Loucy (cell line): ENCODE data around the gene CXCL14.

Source experiments
- H2AFZ ChIP-seq: fragments of 200-600 bp; sonication (generic); 2 replicates; pipeline ENCODE4 v1.6.0; 2016; ENCODE audit warnings: antibody characterized with exemption, mild to moderate bottlenecking, low read length, moderate library complexity
- H3F3A ChIP-seq: fragments of 200-600 bp; 2 replicates; pipeline ENCODE4 v1.6.0; 2016; ENCODE audit warnings: antibody characterized with exemption, low read depth, mild to moderate bottlenecking
- H3K27me3 ChIP-seq: fragments of 200-600 bp; sonication (generic); 2 replicates; pipeline ENCODE4 v1.6.1; 2014; ENCODE audit warnings: low read length, mild to moderate bottlenecking; ENCODE audit not compliant: insufficient read depth, poor library complexity, severe bottlenecking
- H3K36me3 ChIP-seq: fragments of 200-600 bp; sonication (generic); 2 replicates; pipeline ENCODE4 v1.6.1; 2016; ENCODE audit warnings: low read length; ENCODE audit not compliant: insufficient read depth
- H3K4me1 ChIP-seq: fragments of 200-600 bp; sonication (generic); 2 replicates; pipeline ENCODE4 v1.5.1; 2014; ENCODE audit warnings: low read length, mild to moderate bottlenecking; ENCODE audit not compliant: insufficient read depth, poor library complexity, severe bottlenecking
- H3K4me2 ChIP-seq: fragments of 200-600 bp; sonication (generic); 2 replicates; pipeline ENCODE4 v1.6.0; 2014; ENCODE audit warnings: antibody characterized with exemption, low read length, low read depth, mild to moderate bottlenecking; ENCODE audit not compliant: poor library complexity, severe bottlenecking
- H3K4me3 ChIP-seq: fragments of 200-600 bp; sonication (generic); 2 replicates; pipeline ENCODE4 v1.5.1; 2014; ENCODE audit warnings: low read length, mild to moderate bottlenecking, mixed read lengths; ENCODE audit not compliant: poor library complexity, severe bottlenecking
- H3K79me2 ChIP-seq: fragments of 200-600 bp; sonication (generic); 2 replicates; pipeline ENCODE4 v1.6.1; 2014; ENCODE audit warnings: low read length; ENCODE audit not compliant: insufficient read depth
- H3K9ac ChIP-seq: fragments of 200-600 bp; sonication (generic); 2 replicates; pipeline ENCODE4 v1.6.0; 2014; ENCODE audit warnings: mild to moderate bottlenecking, low read depth, low read length, moderate library complexity; ENCODE audit not compliant: poor library complexity, severe bottlenecking
- H3K9me2 ChIP-seq: fragments of 200-600 bp; sonication (generic); replicated peaks from 2 replicates; pipeline ENCODE4 v1.6.1; 2016; ENCODE audit warnings: low read depth, low read length, mixed read lengths
- H3K9me3 ChIP-seq: fragments of 200-600 bp; sonication (generic); 2 replicates; pipeline ENCODE4 v1.6.1; 2014; ENCODE audit warnings: mild to moderate bottlenecking, antibody characterized with exemption, low read length, low read depth; ENCODE audit not compliant: insufficient read depth
- H4K20me1 ChIP-seq: fragments of 200-600 bp; sonication (generic); 2 replicates; pipeline ENCODE4 v1.6.0; 2014; ENCODE audit warnings: antibody characterized with exemption, low read length, mild to moderate bottlenecking; ENCODE audit not compliant: insufficient read depth, poor library complexity, severe bottlenecking
- EZH2phosphoT487 ChIP-seq: fragments of 200-600 bp; IDR thresholded peaks from 2 replicates; pipeline ENCODE4 v1.6.1; 2018; ENCODE audit warnings: antibody characterized with exemption, mild to moderate bottlenecking, moderate library complexity, borderline replicate concordance
- TF ChIP-seq, protein P1 (sequence below): fragments of 200-600 bp; sonication (generic); conservative IDR thresholded peaks from 2 replicates; pipeline ENCODE4 v1.5.1; 2014; ENCODE audit warnings: mild to moderate bottlenecking, antibody characterized with exemption, low read length

CXCL14 gene

DNA sequence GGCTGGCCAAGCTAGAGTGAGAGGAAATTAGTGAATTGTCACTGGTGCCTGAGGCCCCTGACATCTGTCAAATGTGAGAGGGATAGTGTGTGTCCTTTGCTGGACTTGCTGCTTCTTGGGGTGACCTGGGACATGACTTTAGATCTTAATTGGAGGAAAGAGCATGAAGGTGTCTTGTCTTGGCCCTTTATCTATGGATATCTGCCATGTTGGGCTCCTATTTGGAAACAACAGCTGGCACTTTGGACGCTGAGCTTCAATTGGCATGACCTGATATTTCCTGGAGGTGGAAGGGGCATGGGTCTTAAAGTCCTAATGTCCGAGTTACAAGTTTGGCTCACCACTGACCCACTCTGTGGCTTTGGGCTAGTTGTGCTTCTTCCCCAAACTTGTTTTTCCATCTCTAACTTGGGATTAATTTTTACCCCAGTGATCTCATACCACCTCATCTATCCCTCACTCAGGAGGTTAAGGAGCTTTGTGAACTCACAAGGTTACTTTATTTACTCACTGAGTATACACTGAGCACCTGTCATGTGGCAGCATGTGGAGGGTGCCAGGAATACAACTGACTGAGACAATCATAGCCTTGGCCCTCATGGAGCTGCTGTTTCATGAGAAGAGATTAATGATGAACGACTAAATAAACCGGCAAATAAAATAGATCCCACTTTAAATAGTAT is 30.1 kb upstream of the CXCL14 start:
- H3K79me2 ChIP-seq: no peaks in the 10 kb centered on the region
- H3K9ac ChIP-seq: no peak overlapping the region
- no peaks in the 10 kb centered on the region for H3F3A ChIP-seq

DNA sequence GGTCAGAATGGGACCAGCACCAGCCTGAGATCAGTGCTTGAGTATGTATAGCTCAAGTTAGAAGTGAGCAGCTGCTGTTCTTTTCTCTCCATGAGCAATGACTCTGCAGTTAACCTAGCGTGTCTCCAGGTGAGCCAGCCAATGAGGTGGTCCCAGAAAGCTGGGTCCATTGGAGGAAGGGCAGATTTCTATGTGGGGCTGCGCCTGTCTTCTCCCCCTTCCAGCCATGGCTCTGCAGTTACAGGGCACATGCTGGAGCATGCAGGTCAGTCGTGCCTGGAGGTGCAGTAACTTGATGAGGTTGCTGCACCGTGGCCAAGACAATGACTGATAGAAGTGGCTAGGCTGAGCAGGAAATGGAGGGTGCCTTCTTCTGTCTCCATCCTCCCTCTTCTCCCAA is 29.6 kb upstream of the CXCL14 start:
- Histone ChIP-seq H3K36me3 (no peaks in the 10 kb centered on the region), H3F3A (no peaks in the 10 kb centered on the region), H3K27me3 (no peaks in the 10 kb centered on the region), H3K9me3 (no peaks in the 10 kb centered on the region), H2AFZ (no peak overlapping the region), H3K9me2 (no peaks in the 10 kb centered on the region), H3K9ac (no peak overlapping the region), H3K4me3 (no peak overlapping the region), H3K79me2 (no peaks in the 10 kb centered on the region), H3K4me1 (peaks cover 13% of the 10 kb centered on the region), H3K4me2 (no peak overlapping the region), H4K20me1 (no peaks in the 10 kb centered on the region)
- no peak for TF ChIP-seq EZH2phosphoT487
- TF ChIP-seq, protein P1, sequence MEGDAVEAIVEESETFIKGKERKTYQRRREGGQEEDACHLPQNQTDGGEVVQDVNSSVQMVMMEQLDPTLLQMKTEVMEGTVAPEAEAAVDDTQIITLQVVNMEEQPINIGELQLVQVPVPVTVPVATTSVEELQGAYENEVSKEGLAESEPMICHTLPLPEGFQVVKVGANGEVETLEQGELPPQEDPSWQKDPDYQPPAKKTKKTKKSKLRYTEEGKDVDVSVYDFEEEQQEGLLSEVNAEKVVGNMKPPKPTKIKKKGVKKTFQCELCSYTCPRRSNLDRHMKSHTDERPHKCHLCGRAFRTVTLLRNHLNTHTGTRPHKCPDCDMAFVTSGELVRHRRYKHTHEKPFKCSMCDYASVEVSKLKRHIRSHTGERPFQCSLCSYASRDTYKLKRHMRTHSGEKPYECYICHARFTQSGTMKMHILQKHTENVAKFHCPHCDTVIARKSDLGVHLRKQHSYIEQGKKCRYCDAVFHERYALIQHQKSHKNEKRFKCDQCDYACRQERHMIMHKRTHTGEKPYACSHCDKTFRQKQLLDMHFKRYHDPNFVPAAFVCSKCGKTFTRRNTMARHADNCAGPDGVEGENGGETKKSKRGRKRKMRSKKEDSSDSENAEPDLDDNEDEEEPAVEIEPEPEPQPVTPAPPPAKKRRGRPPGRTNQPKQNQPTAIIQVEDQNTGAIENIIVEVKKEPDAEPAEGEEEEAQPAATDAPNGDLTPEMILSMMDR: no peak

More for the DNA sequence above, 30.1 kb upstream of the CXCL14 start:
- Histone ChIP-seq H3K9me3 (no peaks in the 10 kb centered on the region), H4K20me1 (no peaks in the 10 kb centered on the region), H3K27me3 (no peaks in the 10 kb centered on the region), H3K4me3 (no peak overlapping the region), H3K4me2 (no peak overlapping the region), H2AFZ (no peak overlapping the region), H3K9me2 (no peaks in the 10 kb centered on the region), H3K36me3 (no peaks in the 10 kb centered on the region), H3K4me1 (peaks cover 13% of the 10 kb centered on the region)
- TF ChIP-seq, protein P1: no peak
- no peak for TF ChIP-seq EZH2phosphoT487

DNA sequence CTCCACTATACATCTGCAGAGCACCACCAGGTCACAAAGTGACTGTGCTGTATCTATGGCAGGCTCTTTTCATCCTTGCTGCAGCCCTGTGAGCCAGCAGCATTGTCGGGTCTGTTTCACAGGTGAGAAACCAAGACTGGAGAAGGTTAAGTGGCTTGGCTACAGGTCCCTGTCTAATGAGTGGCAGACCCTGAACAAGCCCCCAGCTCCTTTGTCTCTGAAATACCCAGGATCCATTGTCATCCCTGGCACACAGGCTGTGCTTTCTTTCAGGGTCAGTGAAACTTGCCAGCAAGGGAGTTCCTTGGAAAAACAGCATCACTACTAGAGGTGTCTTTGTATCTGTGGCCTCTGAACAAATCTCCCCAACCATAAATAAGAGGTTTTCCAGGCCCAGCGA is 27.6 kb upstream of the CXCL14 start:
- H3K4me1 ChIP-seq: peaks cover 10% of the 10 kb centered on the region
- no peaks in the 10 kb centered on the region for H4K20me1 ChIP-seq
- no peak overlapping the region for H3K4me2 ChIP-seq
- no peaks in the 10 kb centered on the region for H3K36me3 ChIP-seq
- no peaks in the 10 kb centered on the region for H3K79me2 ChIP-seq
- H3K4me3 ChIP-seq: no peak overlapping the region
- H3K27me3 ChIP-seq: no peaks in the 10 kb centered on the region
- no peaks in the 10 kb centered on the region for H3F3A ChIP-seq
- H2AFZ ChIP-seq: no peak overlapping the region
- no peak overlapping the region for H3K9ac ChIP-seq
- H3K9me3 ChIP-seq: no peaks in the 10 kb centered on the region
- no peaks in the 10 kb centered on the region for H3K9me2 ChIP-seq
- no peak for TF ChIP-seq EZH2phosphoT487
- TF ChIP-seq, protein P1: no peak
